GM12872 (cell line): ENCODE data around the gene ASTL.

Experiments
- TF ChIP-seq, protein P1 (sequence below): IDR thresholded peaks from 3 replicates; pipeline ENCODE4 v1.5.1; 2011; ENCODE audit warnings: low read depth, mild to moderate bottlenecking, low read length, moderate library complexity; ENCODE audit not compliant: insufficient read depth

The ASTL gene

DNA sequence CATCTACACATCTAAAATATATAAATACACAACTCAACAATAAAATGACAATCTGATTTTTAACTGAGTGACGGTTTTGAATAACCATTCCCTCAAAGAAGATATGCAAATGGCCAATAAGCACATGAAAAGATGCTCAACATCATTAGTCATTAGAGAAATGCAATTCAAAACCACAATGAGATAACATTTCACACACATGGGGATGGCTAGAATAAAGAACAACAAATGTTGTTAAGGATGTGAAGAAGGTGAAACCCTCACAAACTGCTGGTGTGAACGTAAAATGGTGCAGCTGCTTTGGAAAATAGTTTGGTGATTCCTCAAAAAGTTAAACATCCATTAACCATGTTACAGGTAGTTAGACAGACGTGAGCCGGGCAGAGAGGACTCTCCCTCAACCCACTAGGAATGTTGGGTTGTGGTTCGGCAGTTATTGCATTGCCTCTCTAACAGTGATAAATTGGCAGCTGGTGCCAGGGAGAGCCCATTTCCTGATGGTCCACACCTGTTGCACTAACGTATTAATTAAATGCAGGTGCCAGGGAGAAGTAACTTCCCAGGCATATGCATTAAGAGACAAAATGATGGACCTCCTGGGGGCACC is 29.2 kb upstream of the ASTL start:
- TF ChIP-seq, protein P1, sequence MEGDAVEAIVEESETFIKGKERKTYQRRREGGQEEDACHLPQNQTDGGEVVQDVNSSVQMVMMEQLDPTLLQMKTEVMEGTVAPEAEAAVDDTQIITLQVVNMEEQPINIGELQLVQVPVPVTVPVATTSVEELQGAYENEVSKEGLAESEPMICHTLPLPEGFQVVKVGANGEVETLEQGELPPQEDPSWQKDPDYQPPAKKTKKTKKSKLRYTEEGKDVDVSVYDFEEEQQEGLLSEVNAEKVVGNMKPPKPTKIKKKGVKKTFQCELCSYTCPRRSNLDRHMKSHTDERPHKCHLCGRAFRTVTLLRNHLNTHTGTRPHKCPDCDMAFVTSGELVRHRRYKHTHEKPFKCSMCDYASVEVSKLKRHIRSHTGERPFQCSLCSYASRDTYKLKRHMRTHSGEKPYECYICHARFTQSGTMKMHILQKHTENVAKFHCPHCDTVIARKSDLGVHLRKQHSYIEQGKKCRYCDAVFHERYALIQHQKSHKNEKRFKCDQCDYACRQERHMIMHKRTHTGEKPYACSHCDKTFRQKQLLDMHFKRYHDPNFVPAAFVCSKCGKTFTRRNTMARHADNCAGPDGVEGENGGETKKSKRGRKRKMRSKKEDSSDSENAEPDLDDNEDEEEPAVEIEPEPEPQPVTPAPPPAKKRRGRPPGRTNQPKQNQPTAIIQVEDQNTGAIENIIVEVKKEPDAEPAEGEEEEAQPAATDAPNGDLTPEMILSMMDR: no peak

- TF ChIP-seq, protein P1: no peak
Observed at GRCh38 chr2:96164459-96165184, 26.3 kb upstream of the ASTL start.

- TF ChIP-seq, protein P1: 0 out of 3 replicates have a peak, but pooled peaks have one; percentile 1
Observed at GRCh38 chr2:96163768-96164429, 25.6 kb upstream of the ASTL start.

- TF ChIP-seq, protein P1: no peak
Observed at GRCh38 chr2:96163415-96163767, 25.1 kb upstream of the ASTL start.

GRCh38 chr2:96161898-96162297 is 23.6 kb upstream of the ASTL start:
- TF ChIP-seq, protein P1: no peak

DNA sequence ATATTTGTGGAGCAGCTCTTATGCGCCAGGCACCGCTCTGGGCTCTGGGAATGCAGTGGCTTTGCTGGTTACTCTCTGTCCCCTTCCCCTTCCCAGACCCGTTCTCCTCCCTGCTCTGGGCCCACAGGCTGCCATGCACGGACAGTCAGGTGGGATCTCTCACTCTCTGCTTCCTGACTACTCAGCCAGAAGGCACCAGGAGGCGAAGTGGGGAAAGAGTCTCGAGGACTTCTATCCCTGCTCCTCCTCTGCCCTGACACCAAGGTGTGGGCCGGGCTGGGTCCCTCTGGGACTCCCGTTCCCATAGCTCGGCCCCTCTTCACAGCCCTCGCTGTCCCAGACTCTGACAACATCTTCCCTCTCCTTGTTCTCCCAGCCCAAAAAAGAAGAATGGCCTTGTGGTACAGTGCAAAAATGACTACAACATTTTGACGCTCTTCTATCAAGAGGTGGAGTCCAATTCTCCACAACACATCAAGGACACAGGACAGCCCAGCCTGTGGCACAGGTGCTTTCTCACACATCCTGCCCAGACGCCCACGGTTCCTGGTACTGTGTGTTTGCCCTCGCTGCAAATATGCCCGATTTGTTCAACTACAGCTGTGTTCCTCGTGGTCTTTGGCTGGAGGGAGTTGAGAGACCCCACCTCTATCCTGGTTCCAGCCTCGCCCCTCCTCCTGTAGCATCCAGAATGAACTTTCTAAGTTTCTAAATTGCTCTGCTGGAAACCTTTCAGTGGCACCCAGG is 21.0 kb upstream of the ASTL start:
- TF ChIP-seq, protein P1: no peak

DNA sequence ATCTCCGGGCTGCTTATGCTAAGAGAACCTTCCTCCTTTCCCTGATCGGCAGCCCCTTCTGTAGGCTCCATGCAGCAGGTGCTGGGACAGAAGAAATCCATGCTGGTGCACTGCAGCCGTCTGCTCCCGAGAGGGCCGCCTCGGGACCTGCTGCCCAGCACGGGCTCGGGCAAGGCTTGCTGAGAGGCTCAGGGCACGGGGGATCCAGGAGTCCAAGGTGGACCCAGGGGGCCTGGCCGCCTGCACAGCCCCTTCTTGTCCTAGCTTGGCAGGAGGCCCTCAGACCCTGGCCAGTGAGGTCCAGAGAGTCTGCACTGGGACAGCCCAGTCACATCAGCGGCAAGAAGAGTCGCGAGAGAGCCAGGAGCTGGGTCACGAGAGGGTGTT is 20.2 kb upstream of the ASTL start:
- TF ChIP-seq, protein P1: no peak
